Activated T-cell treated with anti-CD3 and anti-CD28 coated beads for 24 hours (primary cell): ENCODE measurements around the gene DYNLT3.

ENCODE experiments used
- DNase-seq: peaks from one replicate; pipeline ENCODE4 v3.0.0-alpha.2; 2020; ENCODE audit warnings: low read depth

The DYNLT3 gene

GRCh38 chrX:37846934-37847732 is at the start of gene DYNLT3:
DYNLT3 (minus strand) TSS chrX:37847571; CDS start chrX:37847510, 61 bp downstream.
- peak; percentile 58 for DNase-seq

GRCh38 chrX:37896511-37896890 is 49.1 kb upstream of the DYNLT3 start:
- no peak for DNase-seq

- DNase-seq = no peak
Observed at GRCh38 chrX:37895795-37896510, 48.6 kb upstream of the DYNLT3 start.

GRCh38 chrX:37894725-37895124 is 47.4 kb upstream of the DYNLT3 start:
- DNase-seq = no peak

GRCh38 chrX:37888010-37888409 is 40.6 kb upstream of the DYNLT3 start:
- DNase-seq = no peak

GRCh38 chrX:37887347-37887746 is 40.0 kb upstream of the DYNLT3 start:
- DNase-seq = no peak

GRCh38 chrX:37883196-37883595 is 35.8 kb upstream of the DYNLT3 start:
- DNase-seq = no peak

GRCh38 chrX:37879692-37880091 is 32.3 kb upstream of the DYNLT3 start:
- DNase-seq = no peak

- no peak for DNase-seq
Observed at GRCh38 chrX:37876716-37877115, 29.3 kb upstream of the DYNLT3 start.

GRCh38 chrX:37875675-37876074 is 28.3 kb upstream of the DYNLT3 start:
- no peak for DNase-seq

GRCh38 chrX:37873220-37873619 is 25.8 kb upstream of the DYNLT3 start:
- DNase-seq = no peak

- no peak for DNase-seq
Observed at GRCh38 chrX:37872303-37872655, 24.9 kb upstream of the DYNLT3 start.

- no peak for DNase-seq
Observed at GRCh38 chrX:37871626-37872302, 24.4 kb upstream of the DYNLT3 start.

GRCh38 chrX:37867536-37868153 is 20.3 kb upstream of the DYNLT3 start:
- DNase-seq = no peak

GRCh38 chrX:37863728-37864127 is 16.4 kb upstream of the DYNLT3 start:
- no peak for DNase-seq

GRCh38 chrX:37862851-37863250 is 15.5 kb upstream of the DYNLT3 start:
- DNase-seq = no peak

GRCh38 chrX:37860721-37861120 is 13.3 kb upstream of the DYNLT3 start:
- no peak for DNase-seq

GRCh38 chrX:37854748-37855147 is 7.4 kb upstream of the DYNLT3 start:
- DNase-seq = no peak

- DNase-seq = no peak
Observed at GRCh38 chrX:37854148-37854547, 6.8 kb upstream of the DYNLT3 start.

- DNase-seq = no peak
Observed at GRCh38 chrX:37847733-37848197, 394 bp upstream of the DYNLT3 start.

GRCh38 chrX:37846558-37846933 is 825 bp downstream of the DYNLT3 start:
- no peak for DNase-seq

- DNase-seq = no peak
Observed at GRCh38 chrX:37846141-37846540, 1.2 kb downstream of the DYNLT3 start.

- DNase-seq = no peak
Observed at GRCh38 chrX:37844622-37845021, 2.7 kb downstream of the DYNLT3 start.
